ENCODE results near the gene TIMM29. TPM values are rescaled to one million over a fixed set of nuclear protein-coding genes. Genes with fewer than 3 reads are reported as not detected.
A peak's percentile ranks its signal among the peaks of the same experiment; 100 is the strongest.
"Not testable (repeated sequence)": the region's sequence is repeated elsewhere in the genome, so short reads cannot be mapped to it uniquely, and the experiment has no call there.

The TIMM29 gene
- total RNA-seq, 1 experiment from 2014 or later, result 58.2 TPM

DNA sequence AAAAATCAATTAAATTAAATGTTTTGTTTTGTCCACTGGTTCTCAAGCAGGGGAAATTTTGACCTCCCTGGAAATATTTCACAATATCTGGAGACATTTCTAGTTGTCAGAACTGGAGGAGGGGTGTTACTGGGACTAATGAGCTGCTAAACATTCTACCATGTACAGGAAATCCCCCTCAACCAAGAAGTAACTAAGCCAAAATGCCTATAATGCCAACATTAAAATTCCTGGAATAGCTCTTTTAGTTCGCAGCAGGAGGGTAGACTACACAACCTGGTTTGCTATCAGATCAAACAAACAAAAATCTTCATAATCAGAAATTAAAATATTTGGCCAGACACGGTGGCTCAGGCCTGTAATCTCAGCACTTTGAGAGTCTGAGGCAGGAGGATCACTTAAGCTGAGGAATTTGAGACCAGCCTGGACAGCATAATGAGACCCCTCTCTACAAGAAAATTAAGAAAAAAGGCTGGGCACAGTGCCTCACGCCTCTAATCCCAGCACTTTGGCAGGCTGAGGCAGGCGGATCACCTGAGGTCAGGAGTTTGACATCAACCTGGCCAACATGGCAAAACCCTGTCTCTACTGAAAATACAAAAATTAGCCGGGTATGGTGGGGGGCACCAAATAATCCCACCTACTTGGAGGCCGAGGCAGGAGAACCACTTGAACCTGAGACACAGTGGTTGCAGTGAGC is 18.5 kb downstream of the TIMM29 start:
- Histone ChIP-seq H3K36me3 (replicated peaks; ENCODE audit: control insufficient read depth, insufficient read depth, low read length) (no peaks in the 10 kb centered on the region), H3K27me3 (ENCODE audit: control insufficient read depth, insufficient read depth, low read length) (no peaks in the 10 kb centered on the region), H3K4me3 (ENCODE audit: insufficient read depth, low read depth, low read length) (no peak overlapping the region)
- no peak for DNase-seq

DNA sequence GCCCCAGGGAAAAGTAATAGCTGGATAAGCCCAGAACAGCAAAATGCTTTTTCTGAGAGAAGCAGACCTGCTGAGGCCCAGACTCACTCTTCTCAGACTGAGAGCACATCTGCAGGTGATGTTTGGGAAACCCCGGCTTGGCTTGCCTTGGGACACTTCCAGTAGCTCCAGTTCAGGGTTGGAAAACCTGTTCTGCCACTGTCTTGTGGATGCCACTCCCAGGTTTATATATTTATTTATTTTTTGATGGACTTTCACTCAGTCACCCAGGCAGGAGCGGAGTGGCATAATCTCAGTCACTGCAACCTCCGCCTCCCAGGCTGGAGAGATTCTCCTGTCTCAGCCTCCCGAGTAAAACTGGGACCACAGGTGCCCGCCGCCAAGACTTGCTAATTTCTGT is 24.2 kb downstream of the TIMM29 start:
- no peak for DNase-seq
- H3K4me3 ChIP-seq (ENCODE audit: insufficient read depth, low read depth, low read length), result no peak overlapping the region
- no peaks in the 10 kb centered on the region for H3K36me3 ChIP-seq (replicated peaks; ENCODE audit: control insufficient read depth, insufficient read depth, low read length)
- H3K27me3 ChIP-seq (ENCODE audit: control insufficient read depth, insufficient read depth, low read length), result no peaks in the 10 kb centered on the region

DNA sequence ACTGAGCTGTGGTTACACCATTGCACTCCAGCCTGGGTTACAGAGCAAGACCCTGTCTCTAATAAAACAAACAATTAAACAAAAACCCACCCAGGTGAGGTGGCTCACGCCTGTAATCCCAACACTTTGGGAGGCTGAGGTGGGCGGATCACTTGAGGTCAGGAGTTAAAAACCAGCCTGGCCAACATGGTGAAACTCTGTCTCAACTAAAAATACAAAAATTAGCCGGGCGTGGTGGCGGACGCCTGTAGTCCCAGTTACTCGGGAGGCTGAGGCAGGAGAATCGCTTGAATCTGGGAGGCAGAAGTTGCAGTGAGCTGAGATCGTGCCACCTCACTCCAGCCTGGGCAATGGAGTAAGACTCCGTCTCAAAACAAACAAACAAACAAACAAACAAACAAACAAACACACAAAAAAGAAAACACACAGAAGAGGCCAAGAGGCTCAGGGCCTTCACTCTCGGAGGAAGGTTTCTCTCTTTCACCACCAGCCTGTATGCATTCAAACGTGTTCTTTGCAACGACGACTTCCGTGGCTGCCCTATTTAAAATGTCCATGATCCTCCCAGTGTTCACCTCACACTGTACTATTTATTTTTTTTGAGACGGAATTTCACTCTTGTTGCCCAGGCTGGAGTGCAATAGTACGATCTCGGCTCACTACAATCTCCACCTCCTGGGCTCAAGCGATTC is 30.8 kb downstream of the TIMM29 start:
- not testable (repeated sequence) for H3K4me3 ChIP-seq (ENCODE audit: insufficient read depth, low read depth, low read length); DNase-seq; H3K36me3 ChIP-seq (replicated peaks; ENCODE audit: control insufficient read depth, insufficient read depth, low read length); H3K27me3 ChIP-seq (ENCODE audit: control insufficient read depth, insufficient read depth, low read length)

DNA sequence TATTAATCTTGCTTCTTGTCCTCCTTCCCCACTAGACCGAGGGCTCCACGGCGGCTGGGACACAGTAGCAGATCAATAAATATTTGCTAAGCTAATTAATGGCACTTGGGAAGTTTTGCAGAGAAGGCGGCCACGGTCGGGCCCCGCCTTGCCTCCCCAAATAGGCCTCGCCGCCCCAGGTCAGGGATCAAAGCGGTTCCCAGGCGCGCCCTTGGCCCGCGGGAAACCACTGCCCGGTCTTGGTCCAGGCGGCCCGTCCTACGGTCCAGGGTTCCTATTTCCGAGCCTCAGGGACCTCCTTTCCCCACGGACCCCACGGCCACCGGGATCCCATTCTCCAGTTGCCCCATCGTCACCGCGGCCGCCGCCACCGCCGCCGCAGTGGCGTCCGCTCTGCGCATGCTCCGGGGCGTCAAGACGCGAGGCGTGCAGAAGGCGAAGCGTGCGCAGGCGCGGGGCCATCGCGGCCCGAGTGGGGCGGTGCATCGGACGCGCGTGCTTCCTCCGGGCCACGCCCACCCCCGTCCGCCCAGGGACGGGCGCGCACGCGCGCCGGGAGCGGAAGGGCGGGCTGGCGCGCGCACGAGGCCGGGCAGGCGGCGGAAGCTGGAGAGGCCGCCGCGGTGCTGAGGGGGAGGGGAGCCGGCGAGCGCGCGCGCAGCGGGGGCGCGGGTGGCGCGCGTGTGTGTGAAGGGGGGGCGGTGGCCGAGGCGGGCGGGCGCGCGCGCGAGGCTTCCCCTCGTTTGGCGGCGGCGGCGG is 31.9 kb downstream of the TIMM29 start, which contains the start of gene SMARCA4:
SMARCA4 (plus strand) TSS at position 717 of the 759 bp plus-strand sequence. CDS start 23,122 bp downstream, outside the sequence.
- Histone ChIP-seq H3K36me3 (replicated peaks; ENCODE audit: control insufficient read depth, insufficient read depth, low read length) (no peaks in the 10 kb centered on the region), H3K27me3 (ENCODE audit: control insufficient read depth, insufficient read depth, low read length) (no peaks in the 10 kb centered on the region), H3K4me3 (ENCODE audit: insufficient read depth, low read depth, low read length) (peak within 1 kb of the TSS; percentile 88)
- peak; percentile 100 for DNase-seq

DNA sequence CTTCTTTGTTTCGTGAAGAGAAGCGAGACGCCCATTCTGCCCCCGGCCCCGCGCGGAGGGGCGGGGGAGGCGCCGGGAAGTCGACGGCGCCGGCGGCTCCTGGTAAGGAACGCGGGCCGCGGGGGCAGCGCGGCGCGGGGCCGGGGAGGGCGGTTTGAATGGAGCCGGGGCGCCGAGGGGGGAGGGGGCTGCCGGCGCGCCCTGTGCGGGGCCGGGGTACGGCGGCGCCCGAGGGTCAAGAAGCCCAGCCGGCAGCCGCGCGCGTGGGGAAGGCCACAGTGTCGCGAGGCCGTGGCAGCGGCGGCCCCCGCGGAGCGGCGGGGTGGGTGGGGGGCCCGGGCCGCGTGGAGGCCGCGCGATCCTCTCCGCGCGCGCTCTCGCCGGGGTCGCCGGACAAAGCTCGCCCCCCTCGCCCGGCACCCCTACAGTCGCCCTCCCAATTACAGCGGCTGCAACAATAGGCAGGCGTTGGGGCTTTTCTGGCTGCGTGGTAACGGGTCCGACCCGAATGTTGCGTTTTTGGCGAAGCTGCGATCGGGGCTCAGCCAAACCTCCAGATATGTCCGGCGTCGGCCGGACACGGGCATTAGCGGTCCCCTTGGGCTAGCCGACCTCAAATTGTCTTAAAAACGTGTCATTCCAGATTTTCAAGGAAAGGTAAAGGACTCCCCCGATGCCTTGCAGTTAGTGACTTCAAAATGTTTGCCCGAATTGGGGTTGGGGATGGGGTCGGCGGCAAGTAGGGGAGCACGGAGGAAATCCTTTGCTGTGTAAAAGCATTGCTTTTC is 32.7 kb downstream of the TIMM29 start:
- peak; percentile 95 for DNase-seq
- no peaks in the 10 kb centered on the region for H3K36me3 ChIP-seq (replicated peaks; ENCODE audit: control insufficient read depth, insufficient read depth, low read length)

DNA sequence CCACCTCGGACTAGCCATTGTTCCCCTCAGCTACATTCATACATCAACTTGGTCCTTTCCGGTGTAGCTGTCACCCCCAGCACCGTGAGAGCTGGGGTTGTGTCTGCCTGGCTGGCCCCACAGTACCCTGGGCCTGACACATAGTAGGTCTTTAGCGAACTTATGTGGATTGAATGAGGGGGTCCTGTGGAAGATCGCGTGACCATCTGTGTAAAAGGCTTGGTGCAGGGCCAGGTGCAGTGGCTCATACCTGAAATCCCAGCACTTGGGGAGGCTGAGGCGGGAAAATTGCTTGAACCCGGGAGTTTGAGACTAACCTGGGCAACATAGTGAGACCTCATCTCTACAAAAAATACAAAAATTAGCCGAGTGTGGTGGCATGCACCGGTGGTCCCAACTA is 34.3 kb downstream of the TIMM29 start:
- no peaks in the 10 kb centered on the region for H3K27me3 ChIP-seq (ENCODE audit: control insufficient read depth, insufficient read depth, low read length)
- no peak for DNase-seq
- H3K4me3 ChIP-seq (ENCODE audit: insufficient read depth, low read depth, low read length), result no peak overlapping the region
- no peaks in the 10 kb centered on the region for H3K36me3 ChIP-seq (replicated peaks; ENCODE audit: control insufficient read depth, insufficient read depth, low read length)

More for the DNA sequence above, 32.7 kb downstream of the TIMM29 start:
- Histone ChIP-seq H3K4me3 (ENCODE audit: insufficient read depth, low read depth, low read length) (peak overlapping the region; percentile 88), H3K27me3 (ENCODE audit: control insufficient read depth, insufficient read depth, low read length) (no peaks in the 10 kb centered on the region)

DNA sequence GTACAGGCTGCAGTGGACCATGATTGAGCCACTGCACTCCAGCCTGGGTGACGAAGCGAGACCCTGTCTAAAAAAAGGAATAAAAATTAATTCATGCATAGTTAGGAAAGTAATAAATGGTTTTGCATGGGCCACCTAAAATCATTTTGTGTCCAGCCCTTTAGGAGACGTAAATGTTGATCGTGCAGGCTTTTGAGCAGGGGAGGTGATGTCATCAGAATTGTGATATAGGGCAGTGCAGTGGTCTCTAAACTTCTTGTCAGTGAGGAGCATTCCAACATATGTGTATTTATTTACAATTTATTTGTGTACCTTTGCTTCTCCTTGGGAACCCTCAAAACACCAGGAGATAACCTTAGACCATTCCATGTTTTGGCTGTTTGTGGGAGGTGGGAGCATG is 35.3 kb downstream of the TIMM29 start:
- Histone ChIP-seq H3K27me3 (ENCODE audit: control insufficient read depth, insufficient read depth, low read length) (no peaks in the 10 kb centered on the region), H3K4me3 (ENCODE audit: insufficient read depth, low read depth, low read length) (no peak overlapping the region), H3K36me3 (replicated peaks; ENCODE audit: control insufficient read depth, insufficient read depth, low read length) (no peaks in the 10 kb centered on the region)
- DNase-seq, result no peak

DNA sequence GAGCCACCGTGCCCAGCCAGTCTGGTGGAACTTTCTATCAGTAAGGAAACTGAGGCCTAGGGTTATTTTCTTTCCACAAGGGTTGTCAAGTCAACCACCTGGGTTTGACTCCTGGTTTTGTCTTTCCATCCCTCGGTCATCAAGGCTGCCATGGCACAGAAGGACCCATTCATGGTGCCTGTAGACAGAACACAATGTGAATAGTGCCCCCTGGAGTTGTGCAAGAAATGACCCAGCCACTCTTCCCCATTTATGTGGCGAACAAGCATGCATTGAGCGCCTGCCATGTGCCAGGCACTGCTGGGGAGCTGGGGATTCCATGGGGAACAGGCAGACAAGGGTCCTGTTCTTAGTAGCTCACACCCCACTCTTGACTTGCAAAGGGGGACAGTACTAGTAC is 36.3 kb downstream of the TIMM29 start:
- Histone ChIP-seq H3K4me3 (ENCODE audit: insufficient read depth, low read depth, low read length) (no peak overlapping the region), H3K27me3 (ENCODE audit: control insufficient read depth, insufficient read depth, low read length) (no peaks in the 10 kb centered on the region), H3K36me3 (replicated peaks; ENCODE audit: control insufficient read depth, insufficient read depth, low read length) (no peaks in the 10 kb centered on the region)
- DNase-seq, result peak; percentile 18

DNA sequence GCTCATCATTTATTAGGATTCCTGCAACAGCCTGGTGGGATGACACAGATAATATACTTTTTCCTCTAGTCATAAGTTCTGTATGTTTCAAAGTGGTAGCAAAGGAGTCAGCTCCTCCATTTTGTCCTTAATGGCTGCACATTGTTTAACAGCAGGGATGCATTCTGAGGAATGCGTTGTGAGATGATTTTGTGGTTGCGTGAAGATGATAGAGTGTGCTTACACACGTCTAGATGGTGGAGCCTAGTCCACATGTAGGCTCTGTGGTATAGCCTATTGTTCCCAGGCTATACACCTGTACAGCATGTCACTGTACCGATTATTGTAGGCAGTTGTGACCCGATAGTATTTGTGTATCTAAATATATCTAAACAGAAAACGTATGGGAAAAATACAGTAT is 36.8 kb downstream of the TIMM29 start:
- Histone ChIP-seq H3K4me3 (ENCODE audit: insufficient read depth, low read depth, low read length) (no peak overlapping the region), H3K27me3 (ENCODE audit: control insufficient read depth, insufficient read depth, low read length) (no peaks in the 10 kb centered on the region), H3K36me3 (replicated peaks; ENCODE audit: control insufficient read depth, insufficient read depth, low read length) (no peaks in the 10 kb centered on the region)
- DNase-seq, result peak; percentile 8

DNA sequence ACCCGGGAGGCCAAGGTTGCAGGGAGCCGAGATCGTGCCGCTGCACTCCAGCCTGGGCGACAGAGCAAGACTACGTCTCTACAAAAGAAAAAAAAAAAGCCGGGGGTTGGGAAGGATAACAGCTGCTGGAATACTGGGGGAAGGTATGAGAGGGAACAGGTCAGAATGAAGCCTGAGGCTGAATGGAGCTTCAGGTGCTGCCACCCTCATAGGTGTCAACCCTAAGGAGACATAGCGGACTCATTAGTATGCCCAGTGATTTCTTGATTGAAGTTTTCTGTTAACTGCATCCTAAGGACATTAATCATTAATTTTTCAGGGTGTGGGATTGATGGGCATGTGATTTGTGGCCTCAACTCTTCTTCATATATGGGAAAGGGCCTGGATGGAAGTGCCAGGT is 38.2 kb downstream of the TIMM29 start:
- H3K36me3 ChIP-seq (replicated peaks; ENCODE audit: control insufficient read depth, insufficient read depth, low read length), result no peaks in the 10 kb centered on the region

DNA sequence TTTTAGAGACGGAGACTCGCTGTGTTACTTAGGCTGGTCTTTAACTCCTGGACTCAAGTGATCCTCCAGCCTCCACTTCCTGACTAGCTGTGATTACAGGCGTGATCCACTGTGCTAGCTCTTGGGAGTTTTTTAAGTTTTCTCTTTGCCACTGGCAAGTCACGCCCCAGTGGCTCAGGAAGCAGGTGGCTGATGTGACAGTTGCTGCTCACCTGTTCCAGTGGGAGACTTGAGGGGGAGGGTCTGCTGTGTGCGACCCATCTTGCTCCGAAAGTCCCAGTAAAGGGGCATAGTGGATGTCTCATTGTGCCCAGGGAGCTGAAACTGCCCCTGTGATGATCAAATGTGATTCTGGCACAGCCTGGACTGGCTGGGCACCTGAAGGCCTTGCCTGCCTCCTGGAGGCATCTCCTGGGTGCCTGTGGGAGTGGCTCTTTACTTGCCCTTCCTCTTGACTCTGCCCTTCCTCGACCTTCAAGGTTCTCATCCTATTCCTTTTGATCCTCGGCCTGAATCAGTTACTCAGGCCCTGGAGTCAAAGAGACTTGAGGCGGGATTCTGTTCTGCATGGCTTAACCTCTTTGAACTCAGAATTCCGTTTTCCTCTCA is 40.0 kb downstream of the TIMM29 start:
- H3K36me3 ChIP-seq (replicated peaks; ENCODE audit: control insufficient read depth, insufficient read depth, low read length), result no peaks in the 10 kb centered on the region
- no peak overlapping the region for H3K4me3 ChIP-seq (ENCODE audit: insufficient read depth, low read depth, low read length)
- H3K27me3 ChIP-seq (ENCODE audit: control insufficient read depth, insufficient read depth, low read length), result no peaks in the 10 kb centered on the region
- DNase-seq, result no peak

More for the DNA sequence above, 38.2 kb downstream of the TIMM29 start:
- DNase-seq, result no peak
- Histone ChIP-seq H3K4me3 (ENCODE audit: insufficient read depth, low read depth, low read length) (no peak overlapping the region), H3K27me3 (ENCODE audit: control insufficient read depth, insufficient read depth, low read length) (no peaks in the 10 kb centered on the region)

DNA sequence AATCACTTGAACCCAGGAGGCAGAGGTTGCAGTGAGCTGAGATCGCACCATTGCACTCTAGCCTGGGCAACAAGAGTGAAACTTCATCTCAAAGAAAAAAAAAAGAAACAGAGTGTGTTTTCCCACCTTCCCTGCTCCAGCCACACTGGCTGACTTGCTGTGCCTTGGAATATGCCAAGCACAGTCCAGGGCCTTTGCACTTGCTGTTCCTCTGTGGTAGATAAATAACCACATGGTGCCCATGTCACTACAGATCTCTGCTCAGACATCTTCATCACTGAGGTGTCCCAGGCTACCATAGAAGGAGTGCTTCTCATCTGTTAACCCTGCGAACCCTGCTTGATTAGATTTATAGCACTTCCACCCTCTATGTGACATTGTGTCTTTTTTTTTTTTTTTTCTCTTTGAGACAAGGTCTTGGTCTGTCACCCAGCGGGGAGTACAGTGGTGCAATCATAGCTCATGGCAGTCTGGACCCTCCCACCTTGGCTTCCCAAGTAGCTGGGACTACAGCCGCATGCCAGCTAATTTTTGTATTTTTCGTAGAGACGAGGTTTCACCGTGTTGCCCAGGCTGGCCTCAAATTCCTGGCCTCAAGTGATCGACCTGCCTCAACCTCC is 42.6 kb downstream of the TIMM29 start:
- Histone ChIP-seq H3K36me3 (replicated peaks; ENCODE audit: control insufficient read depth, insufficient read depth, low read length) (no peaks in the 10 kb centered on the region), H3K4me3 (ENCODE audit: insufficient read depth, low read depth, low read length) (no peak overlapping the region), H3K27me3 (ENCODE audit: control insufficient read depth, insufficient read depth, low read length) (no peaks in the 10 kb centered on the region)
- no peak for DNase-seq

DNA sequence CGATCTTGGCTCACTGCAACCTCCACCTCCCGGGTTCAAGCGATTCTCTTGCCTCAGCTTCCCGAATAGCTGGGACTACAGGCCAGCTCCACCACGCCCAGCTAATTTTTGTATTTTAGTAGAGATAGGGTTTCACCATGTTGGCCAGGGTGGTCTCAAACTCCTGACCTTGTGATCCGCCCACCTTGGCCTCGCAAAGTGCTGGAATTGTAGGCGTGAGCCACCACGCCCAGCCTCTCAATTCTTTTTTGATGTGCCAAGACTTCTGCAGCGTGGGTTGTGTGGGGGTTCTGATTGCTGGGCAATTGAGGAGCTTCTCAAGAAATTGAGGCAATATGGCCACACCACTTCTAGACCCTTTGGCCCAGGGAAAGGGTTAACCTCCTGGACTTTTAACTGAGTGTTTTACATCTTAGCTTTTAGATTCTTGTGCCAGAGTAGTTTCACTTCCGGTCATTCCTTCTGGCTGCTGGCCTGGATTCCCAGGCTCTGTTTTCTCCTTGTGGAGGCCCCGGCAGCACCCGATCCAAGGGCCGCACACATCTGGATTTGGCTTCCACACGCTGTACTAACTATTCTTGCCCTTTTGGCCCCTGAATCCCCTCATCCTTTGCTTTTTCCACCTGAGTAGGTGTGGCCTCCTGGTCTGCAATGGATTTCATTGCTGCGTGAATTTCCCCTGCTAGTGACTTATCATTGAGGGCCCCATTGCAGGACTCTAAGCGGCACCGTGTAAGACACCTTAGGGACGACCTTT is 46.9 kb downstream of the TIMM29 start:
- Histone ChIP-seq H3K36me3 (replicated peaks; ENCODE audit: control insufficient read depth, insufficient read depth, low read length) (peaks cover 1% of the 10 kb centered on the region; the same call in 1 of the 2 replicates), H3K27me3 (ENCODE audit: control insufficient read depth, insufficient read depth, low read length) (no peaks in the 10 kb centered on the region), H3K4me3 (ENCODE audit: insufficient read depth, low read depth, low read length) (no peak overlapping the region)
- DNase-seq, result no peak

Data from H7 (cell line).